GM19035 (cell line): ENCODE results near the gene CGB5.
"Not testable (repeated sequence)": the region's sequence is repeated elsewhere in the genome, so short reads cannot be mapped to it uniquely, and the experiment has no call there.

Experiments used
- ATAC-seq: cut with Tn5 transposase; IDR thresholded peaks from one replicate; pipeline ENCODE4 v1.9.1; 2021; ENCODE audit not compliant: unreplicated experiment

The CGB5 gene

GRCh38 chr19:49020931-49021895 lies 22.4 kb upstream of the CGB5 start:
- no peak for ATAC-seq

- ATAC-seq = no peak
These were observed 21.5 kb upstream of the CGB5 start for GRCh38 chr19:49022116-49022515.

- not testable (repeated sequence) for ATAC-seq
These were observed 19.4 kb upstream of the CGB5 start, which contains the start of gene CGB3 for GRCh38 chr19:49024233-49024632. TSS of gene CGB3 (minus strand) at chr19:49024333. CDS start at chr19:49023971, 362 bp downstream.

DNA sequence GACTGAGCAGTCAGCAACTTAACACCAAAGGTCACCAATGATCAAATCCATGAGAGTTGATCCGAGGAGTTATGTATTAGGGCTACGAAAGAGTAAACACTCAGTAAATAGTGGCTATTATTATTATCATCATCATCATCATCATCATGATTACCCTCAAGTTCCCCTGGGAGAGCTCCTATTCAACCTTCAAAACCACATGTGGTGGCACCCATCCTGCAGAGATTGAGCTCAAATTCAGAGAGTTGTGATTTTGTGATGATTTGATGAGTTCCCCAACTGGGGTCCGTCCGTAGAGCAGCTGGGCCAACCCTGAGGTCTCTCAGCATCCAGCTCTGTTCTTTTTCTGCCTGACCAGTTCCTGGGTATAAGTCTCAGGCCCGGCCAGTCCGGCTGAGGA lies 18.6 kb upstream of the CGB5 start:
- not testable (repeated sequence) for ATAC-seq

GRCh38 chr19:49025599-49025998 lies 18.0 kb upstream of the CGB5 start:
- not testable (repeated sequence) for ATAC-seq

GRCh38 chr19:49028686-49029085 lies 15.0 kb upstream of the CGB5 start:
- not testable (repeated sequence) for ATAC-seq

DNA sequence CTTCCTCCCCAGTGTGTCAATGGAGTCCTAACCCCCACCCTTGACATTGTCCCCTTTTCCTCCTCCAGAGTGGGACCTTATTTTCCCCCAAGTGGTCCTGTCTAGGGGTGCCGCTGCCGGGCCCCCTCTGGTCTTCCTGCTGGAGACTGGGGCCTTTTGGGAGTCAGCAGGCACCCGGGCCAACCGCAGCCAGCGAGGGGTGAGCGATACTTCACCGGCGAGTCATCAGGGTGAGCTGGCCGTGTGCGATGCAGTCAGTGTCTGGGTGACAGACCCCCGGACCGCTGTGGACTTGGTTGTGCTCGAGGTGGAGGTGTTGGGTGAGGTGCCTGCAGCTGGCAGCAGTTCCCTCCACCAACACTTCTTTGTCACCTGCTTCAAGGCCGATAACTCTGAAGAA lies 13.9 kb upstream of the CGB5 start:
- not testable (repeated sequence) for ATAC-seq

DNA sequence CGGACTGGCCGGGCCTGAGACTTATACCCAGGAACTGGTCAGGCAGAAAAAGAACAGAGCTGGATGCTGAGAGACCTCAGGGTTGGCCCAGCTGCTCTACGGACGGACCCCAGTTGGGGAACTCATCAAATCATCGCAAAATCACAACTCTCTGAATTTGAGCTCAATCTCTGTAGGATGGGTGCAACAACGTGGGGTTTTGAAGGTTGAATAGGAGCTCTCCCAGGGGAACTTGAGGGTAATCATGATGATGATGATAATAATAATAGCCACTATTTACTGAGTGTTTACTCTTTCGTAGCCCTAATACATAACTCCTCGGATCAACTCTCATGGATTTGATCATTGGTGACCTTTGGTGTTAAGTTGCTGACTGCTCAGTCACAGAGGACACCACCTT lies 13.3 kb upstream of the CGB5 start:
- not testable (repeated sequence) for ATAC-seq

GRCh38 chr19:49031642-49032301 lies 11.9 kb upstream of the CGB5 start, which contains the start of gene CGB2:
TSS of gene CGB2 (plus strand) at chr19:49031890. CDS start at chr19:49032096, 206 bp downstream.
- not testable (repeated sequence) for ATAC-seq

DNA sequence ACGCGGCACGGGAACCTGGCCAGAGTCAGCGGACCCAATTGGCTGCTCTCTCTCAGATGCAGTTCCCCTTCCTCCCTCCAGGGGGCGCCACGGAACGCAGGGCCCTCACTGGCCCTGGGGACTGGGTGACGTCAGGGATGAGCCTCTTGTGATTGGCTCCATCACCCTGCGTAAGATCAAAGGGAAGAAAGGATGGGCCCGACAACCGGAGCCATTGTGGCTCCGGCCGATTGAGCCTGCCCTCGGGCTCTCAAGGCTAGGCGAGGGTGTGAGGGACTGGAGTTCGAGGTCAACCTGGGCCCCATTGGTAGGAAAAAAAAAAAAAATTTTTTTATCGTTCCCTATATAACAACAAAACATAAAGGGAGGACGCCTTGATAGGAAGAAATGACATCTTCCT lies 6.8 kb upstream of the CGB5 start, which contains the start of gene CGB1:
CGB1 (minus strand) TSS at position 81 of the 400 bp plus-strand sequence. CDS start 184 bp downstream, outside the sequence.
- not testable (repeated sequence) for ATAC-seq

- ATAC-seq = not testable (repeated sequence)
These were observed 5.5 kb upstream of the CGB5 start for GRCh38 chr19:49038111-49038510.

- ATAC-seq = not testable (repeated sequence)
These were observed 4.9 kb upstream of the CGB5 start for GRCh38 chr19:49038557-49039276.

DNA sequence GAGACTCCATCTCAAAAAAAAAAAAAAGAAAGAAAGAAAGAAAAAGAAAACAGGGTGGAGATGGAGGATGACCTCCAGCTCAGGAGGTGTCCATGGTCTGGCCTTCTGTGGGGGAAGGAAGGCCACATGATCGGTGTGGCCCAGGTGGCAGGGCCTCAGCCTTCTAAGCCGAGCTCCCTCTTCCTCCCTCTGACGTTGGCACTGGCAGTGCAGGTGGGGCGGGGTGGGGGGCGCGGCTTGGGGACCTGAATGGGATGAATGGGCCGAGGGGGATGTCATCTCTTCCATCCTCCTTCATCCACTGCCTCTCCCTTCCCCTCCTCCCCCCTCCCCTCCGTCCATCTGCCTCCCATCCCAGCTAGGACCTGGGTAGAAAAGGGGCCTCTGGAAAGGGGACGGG lies 3.9 kb upstream of the CGB5 start:
- ATAC-seq = not testable (repeated sequence)

GRCh38 chr19:49042177-49042576 lies 1.5 kb upstream of the CGB5 start:
- no peak for ATAC-seq

DNA sequence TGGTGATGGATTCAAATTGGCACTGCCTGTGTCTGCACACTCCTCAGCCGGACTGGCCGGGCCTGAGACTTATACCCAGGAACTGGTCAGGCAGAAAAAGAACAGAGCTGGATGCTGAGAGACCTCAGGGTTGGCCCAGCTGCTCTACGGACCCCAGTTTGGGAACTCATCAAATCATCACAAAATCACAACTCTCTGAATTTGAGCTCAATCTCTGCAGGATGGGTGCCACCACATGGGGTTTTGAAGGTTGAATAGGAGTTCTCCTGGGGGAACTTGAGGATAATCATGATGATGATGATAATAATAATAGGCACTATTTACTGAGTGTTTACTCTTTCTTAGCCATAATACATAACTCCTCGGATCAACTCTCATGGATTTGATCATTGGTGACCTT lies 982 bp upstream of the CGB5 start:
- ATAC-seq = not testable (repeated sequence)

DNA sequence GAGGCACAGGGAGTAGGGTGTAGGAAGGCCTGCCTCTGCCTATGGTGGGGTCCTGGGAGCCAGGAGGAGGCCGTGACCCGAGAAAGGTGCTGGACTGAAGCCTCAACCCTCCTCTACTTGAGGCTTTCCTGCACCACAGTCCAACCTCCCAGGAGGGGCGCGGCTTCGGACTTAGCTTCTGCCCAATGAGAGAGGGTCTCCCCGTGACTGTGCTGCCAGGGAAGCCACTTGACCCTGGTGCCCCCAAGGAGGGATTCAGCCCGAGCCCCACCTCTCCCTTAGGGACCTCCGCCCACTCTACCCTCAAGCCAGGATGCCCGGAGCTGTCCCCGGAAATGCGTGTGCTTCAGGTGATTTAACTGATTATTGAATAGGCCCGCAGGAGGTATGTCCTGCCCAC lies 5.4 kb downstream of the CGB5 start, which contains the start of gene CGB8:
CGB8 (minus strand) TSS at position 101 of the 400 bp plus-strand sequence. CDS start 372 bp downstream, outside the sequence.
- not testable (repeated sequence) for ATAC-seq

GRCh38 chr19:49049834-49050233 lies 6.2 kb downstream of the CGB5 start:
- not testable (repeated sequence) for ATAC-seq

DNA sequence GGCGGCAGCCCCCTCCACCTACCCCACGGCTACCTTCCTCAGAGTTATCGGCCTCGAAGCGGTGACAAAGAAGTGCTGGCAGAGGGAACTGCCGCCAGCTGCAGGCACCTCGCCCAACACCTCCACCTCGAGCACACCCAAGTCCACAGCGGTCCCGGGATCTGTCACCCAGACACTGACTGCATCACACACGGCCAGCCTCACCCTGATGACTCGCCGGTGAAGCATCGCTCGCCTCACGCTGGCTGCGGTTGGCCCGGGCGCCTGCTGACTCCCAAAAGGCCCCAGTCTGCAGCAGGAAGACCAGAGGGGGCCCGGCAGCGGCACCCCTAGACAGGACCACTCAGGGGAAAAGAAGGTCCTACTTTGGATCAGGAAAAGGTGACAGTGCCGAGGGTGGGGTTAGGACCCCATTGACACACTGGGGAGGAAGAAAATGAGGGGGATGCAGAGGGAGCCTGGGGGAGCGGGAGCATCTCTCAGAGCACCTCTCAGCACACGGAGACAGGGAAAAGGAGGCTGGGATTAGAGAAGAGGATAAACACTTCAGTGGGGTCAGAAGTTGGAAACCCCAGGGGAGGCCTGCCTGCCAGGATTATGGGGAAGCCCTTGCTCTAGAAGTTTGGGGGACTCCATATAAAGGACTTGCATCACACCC lies 6.9 kb downstream of the CGB5 start:
- not testable (repeated sequence) for ATAC-seq

DNA sequence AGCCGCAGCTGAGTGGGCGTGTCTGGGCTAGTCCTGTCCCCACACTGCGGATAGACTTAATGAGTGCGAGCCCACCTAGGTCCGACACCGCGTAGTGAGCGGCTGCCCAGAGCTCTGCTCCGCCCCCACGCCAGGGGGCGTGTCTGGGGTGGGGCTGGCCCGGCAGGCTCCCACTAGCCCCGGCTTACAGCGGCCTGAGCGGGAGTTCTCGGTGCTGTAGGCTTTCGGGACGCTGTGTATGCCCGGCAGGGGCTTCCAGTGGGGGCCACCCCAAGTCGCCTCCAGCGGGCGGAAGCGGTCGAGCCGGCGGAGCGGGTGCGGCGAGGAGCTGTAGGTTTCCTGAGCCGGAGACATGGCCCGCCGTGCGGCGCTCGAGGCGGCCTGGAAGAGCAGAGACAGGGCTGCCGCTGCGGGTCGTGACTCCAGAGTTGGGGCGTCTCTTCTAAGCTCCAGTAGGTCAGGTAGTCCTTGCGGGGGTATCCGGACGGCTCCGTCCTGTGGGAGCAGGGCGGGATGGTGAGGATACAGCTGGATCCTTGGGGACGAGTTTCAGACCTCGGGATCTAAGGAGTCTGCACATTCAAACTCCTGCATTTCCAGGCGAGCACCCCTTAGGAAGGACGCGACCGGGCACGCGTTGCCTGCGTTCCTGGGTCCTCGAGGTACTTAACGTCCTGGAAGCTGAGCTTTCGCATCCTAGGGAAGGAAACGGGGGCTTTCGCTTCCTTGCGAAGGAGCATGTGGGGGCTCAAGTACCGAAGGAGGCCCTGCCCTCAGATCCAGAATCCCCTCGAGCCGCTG lies 12.7 kb downstream of the CGB5 start:
- no peak for ATAC-seq
